WTC11 (cell line): ENCODE results near the gene RPRM. TPM values are rescaled to one million over a fixed set of nuclear protein-coding genes. Genes with fewer than 3 reads are reported as not detected.
A peak's percentile ranks its signal among the peaks of the same experiment; 100 is the strongest.
"Not testable (repeated sequence)": the region's sequence is repeated elsewhere in the genome, so short reads cannot be mapped to it uniquely, and the experiment has no call there.

ENCODE experiments used
- ATAC-seq: fragments of 200-7000 bp; cut with Tn5 transposase; 2 replicates; pipeline ENCODE4 v1.10.0; 2021; ENCODE audit warnings: mild to moderate bottlenecking, moderate library complexity
- CTCF ChIA-PET: fragments of 300-600 bp; sonication (Branson Sonifier 250); formaldehyde crosslinking; loops from one replicate; lab custom pipeline; 2021; ENCODE audit warnings: antibody characterized with exemption; lab: Charles Lee
- POLR2A ChIA-PET: fragments of 350-600 bp; sonication (Branson Sonifier 250); formaldehyde crosslinking; loops from one replicate; lab custom pipeline; 2021; ENCODE audit warnings: antibody characterized with exemption; lab: Charles Lee
- DNase-seq: peaks from one replicate; pipeline ENCODE4 v3.0.0; 2021; ENCODE audit warnings: low spot score
- H3K27ac Mint-ChIP-seq: 2 replicates; pipeline ENCODE4 v1.8.0; 2021; ENCODE audit warnings: mixed read lengths
- H3K27me3 Mint-ChIP-seq: 2 replicates; pipeline ENCODE4 v1.8.0; 2021; ENCODE audit warnings: low read depth, mild to moderate bottlenecking, moderate library complexity, mixed read lengths
- H3K36me3 Mint-ChIP-seq: 2 replicates; pipeline ENCODE4 v1.8.0; 2021; ENCODE audit warnings: mixed read lengths
- H3K4me1 Mint-ChIP-seq: 2 replicates; pipeline ENCODE4 v1.8.0; 2022; ENCODE audit warnings: mixed read lengths
- H3K4me3 Mint-ChIP-seq: 2 replicates; pipeline ENCODE4 v1.8.0; 2021; ENCODE audit warnings: mild to moderate bottlenecking, moderate library complexity, mixed read lengths
- H3K9me3 Mint-ChIP-seq: 2 replicates; pipeline ENCODE4 v1.8.0; 2021; ENCODE audit warnings: mixed read lengths
- AFF4 ChIP-seq: sonication (generic); formaldehyde crosslinking; IDR thresholded peaks from 2 replicates; pipeline ENCODE4 v1.8.1; 2023; ENCODE audit warnings: mild to moderate bottlenecking, missing genetic modification reagents, borderline replicate concordance
- ATF1 ChIP-seq: sonication (generic); formaldehyde crosslinking; IDR thresholded peaks from 2 replicates; pipeline ENCODE4 v1.8.1; 2023; ENCODE audit warnings: mild to moderate bottlenecking, moderate library complexity, missing genetic modification reagents
- ATF2 ChIP-seq: sonication (generic); formaldehyde crosslinking; IDR thresholded peaks from 2 replicates; pipeline ENCODE4 v1.8.1; 2022; ENCODE audit warnings: low read depth, missing genetic modification reagents, borderline replicate concordance
- ATF6 ChIP-seq: sonication (generic); formaldehyde crosslinking; IDR thresholded peaks from 2 replicates; pipeline ENCODE4 v1.8.1; 2023; ENCODE audit warnings: mild to moderate bottlenecking, missing genetic modification reagents
- ELF4 ChIP-seq: sonication (generic); formaldehyde crosslinking; IDR thresholded peaks from 2 replicates; pipeline ENCODE4 v1.8.1; 2022; ENCODE audit warnings: low read depth, mild to moderate bottlenecking, moderate library complexity, missing genetic modification reagents
- FOXJ3 ChIP-seq: sonication (generic); formaldehyde crosslinking; IDR thresholded peaks from 2 replicates; pipeline ENCODE4 v1.9.0; 2021; ENCODE audit warnings: missing genetic modification reagents, mild to moderate bottlenecking, borderline replicate concordance
- FOXK1 ChIP-seq: sonication (generic); formaldehyde crosslinking; IDR thresholded peaks from 2 replicates; pipeline ENCODE4 v1.8.0; 2022; ENCODE audit warnings: mild to moderate bottlenecking, moderate library complexity, missing genetic modification reagents
- HMGXB4 ChIP-seq: sonication (generic); formaldehyde crosslinking; IDR thresholded peaks from 2 replicates; pipeline ENCODE4 v1.8.1; 2023; ENCODE audit warnings: mild to moderate bottlenecking, moderate library complexity, missing genetic modification reagents
- JAZF1 ChIP-seq: fragments of 250-450 bp; sonication (Bioruptor Pico); IDR thresholded peaks from 2 replicates; pipeline ENCODE4 v1.9.0; 2021; ENCODE audit warnings: moderate library complexity, mild to moderate bottlenecking, inconsistent platforms
- MAX ChIP-seq: sonication (generic); formaldehyde crosslinking; IDR thresholded peaks from 2 replicates; pipeline ENCODE4 v1.8.0; 2022; ENCODE audit warnings: mild to moderate bottlenecking, missing genetic modification reagents
- MLX ChIP-seq: sonication (generic); formaldehyde crosslinking; IDR thresholded peaks from 2 replicates; pipeline ENCODE4 v1.8.1; 2023; ENCODE audit warnings: mild to moderate bottlenecking, missing genetic modification reagents, moderate library complexity
- MYBL2 ChIP-seq: sonication (generic); formaldehyde crosslinking; IDR thresholded peaks from 2 replicates; pipeline ENCODE4 v1.8.1; 2023; ENCODE audit warnings: mild to moderate bottlenecking, moderate library complexity, missing genetic modification reagents
- NR2C2 ChIP-seq: sonication (generic); formaldehyde crosslinking; IDR thresholded peaks from 2 replicates; pipeline ENCODE4 v1.8.0; 2022; ENCODE audit warnings: mild to moderate bottlenecking, missing genetic modification reagents
- TCF7 ChIP-seq: sonication (generic); formaldehyde crosslinking; IDR thresholded peaks from 2 replicates; pipeline ENCODE4 v1.8.0; 2022; ENCODE audit warnings: mild to moderate bottlenecking, low read depth, missing genetic modification reagents, moderate library complexity
- TEAD1 ChIP-seq: sonication (generic); formaldehyde crosslinking; IDR thresholded peaks from 2 replicates; pipeline ENCODE4 v1.8.0; 2022; ENCODE audit warnings: mild to moderate bottlenecking, missing genetic modification reagents
- TP53 ChIP-seq: sonication (generic); formaldehyde crosslinking; IDR thresholded peaks from 2 replicates; pipeline ENCODE4 v1.8.1; 2023; ENCODE audit warnings: mild to moderate bottlenecking, missing genetic modification reagents
- ZNF232 ChIP-seq: sonication (generic); formaldehyde crosslinking; IDR thresholded peaks from 2 replicates; pipeline ENCODE4 v1.8.0; 2022; ENCODE audit warnings: mild to moderate bottlenecking, missing genetic modification reagents
- ZNF263 ChIP-seq: sonication (generic); formaldehyde crosslinking; IDR thresholded peaks from 2 replicates; pipeline ENCODE4 v1.8.1; 2022; ENCODE audit warnings: low read depth, mild to moderate bottlenecking, moderate library complexity, missing genetic modification reagents
- ZNF281 ChIP-seq: sonication (generic); formaldehyde crosslinking; IDR thresholded peaks from 2 replicates; pipeline ENCODE4 v1.8.0; 2023; ENCODE audit warnings: mild to moderate bottlenecking, missing genetic modification reagents
- ZNF317 ChIP-seq: sonication (generic); formaldehyde crosslinking; IDR thresholded peaks from 2 replicates; pipeline ENCODE4 v1.8.1; 2023; ENCODE audit warnings: low read depth, mild to moderate bottlenecking, moderate library complexity, missing genetic modification reagents, borderline replicate concordance
- total RNA-seq: library from RNA; stranded (reverse); gene quantifications from 3 replicates; pipeline ENCODE4 v1.2.3, GENCODE V29; 2021

Gene RPRM
- total RNA-seq, 1 experiment from 2014 or later = 28.1 TPM

- Mint-ChIP-seq H3K4me3 (0 out of 2 replicates have a peak overlapping the region, but pooled peaks have one; percentile 3), H3K9me3 (peaks cover 45% of the 10 kb centered on the region), H3K36me3 (peaks cover 26% of the 10 kb centered on the region), H3K27me3 (no peaks in the 10 kb centered on the region; the same call in none of the 2 replicates), H3K4me1 (peaks cover 11% of the 10 kb centered on the region), H3K27ac (no peak overlapping the region)
- DNase-seq = peak; percentile 81
- POLR2A ChIA-PET = no interaction called here
- CTCF ChIA-PET = interaction anchor here (1.0 to 1.5 kb wide), 3 partner anchors 10 to 39 kb away, joined by 3 read pairs; partner anchors contain the start of gene RPRM
- peak; percentile 97 for ATAC-seq
- TF ChIP-seq HMGXB4 (CRISPR knock-in tag) = no peak
- TF ChIP-seq JAZF1 (CRISPR knock-in tag) = no peak
- no peak for TF ChIP-seq FOXJ3
- TF ChIP-seq TP53 (CRISPR knock-in tag) = no peak
- TF ChIP-seq TCF7 = no peak
- TF ChIP-seq ELF4 = no peak
- no peak for TF ChIP-seq ATF1
- TF ChIP-seq ZNF263 (CRISPR knock-in tag) = no peak
Measured at GRCh38 chr2:153509133-153509532, 30.6 kb upstream of the RPRM start.

GRCh38 chr2:153506499-153506898 is 27.9 kb upstream of the RPRM start:
- ATAC-seq, H3K27me3 Mint-ChIP-seq, CTCF ChIA-PET, H3K27ac Mint-ChIP-seq, H3K4me3 Mint-ChIP-seq, DNase-seq: not testable (repeated sequence)
- Mint-ChIP-seq H3K9me3 (peaks cover 43% of the 10 kb centered on the region), H3K4me1 (peaks cover 14% of the 10 kb centered on the region), H3K36me3 (peaks cover 26% of the 10 kb centered on the region)
- POLR2A ChIA-PET = interaction anchor here (0.6 kb wide), 1 partner anchor 9 kb away, joined by 3 read pairs; no protein-coding TSS in a partner anchor
- peak; percentile 84 for TF ChIP-seq ZNF317 (CRISPR knock-in tag)

GRCh38 chr2:153499439-153499838 is 20.9 kb upstream of the RPRM start:
- H3K27ac Mint-ChIP-seq = no peak overlapping the region
- no peak for TF ChIP-seq ZNF232 (CRISPR knock-in tag)
- TF ChIP-seq ATF2 (CRISPR knock-in tag) = no peak
- TF ChIP-seq TEAD1 (CRISPR knock-in tag) = no peak
- no peak for TF ChIP-seq MLX
- no peak for TF ChIP-seq FOXK1
- no peak for TF ChIP-seq TP53 (CRISPR knock-in tag)
- no peak for TF ChIP-seq NR2C2 (CRISPR knock-in tag)
- TF ChIP-seq ZNF281 (CRISPR knock-in tag) = no peak
- no peak for TF ChIP-seq MAX (CRISPR knock-in tag)
- no peak for TF ChIP-seq ATF6 (CRISPR knock-in tag)
- TF ChIP-seq MYBL2 (CRISPR knock-in tag) = no peak
- TF ChIP-seq AFF4 (CRISPR knock-in tag) = no peak

More at GRCh38 chr2:153499439-153499838, 20.9 kb upstream of the RPRM start:
- ATAC-seq (no peak), DNase-seq (no peak)
- CTCF ChIA-PET = interaction anchor here (1.8 kb wide), 1 partner anchor 20 kb away, joined by 7 read pairs; the partner anchor contains the start of gene RPRM
- H3K9me3 Mint-ChIP-seq = peaks cover 4% of the 10 kb centered on the region
- no peaks in the 10 kb centered on the region for H3K36me3 Mint-ChIP-seq
- no peaks in the 10 kb centered on the region for H3K27me3 Mint-ChIP-seq
- peaks cover 27% of the 10 kb centered on the region for H3K4me1 Mint-ChIP-seq
- no peak overlapping the region for H3K4me3 Mint-ChIP-seq
- POLR2A ChIA-PET = no interaction called here
